ENCODE results near the gene IL1R2. TPM values are rescaled to one million over a fixed set of nuclear protein-coding genes. Genes with fewer than 3 reads are reported as not detected.

Gene IL1R2
- total RNA-seq, 1 donor from 2014 or later = 0.96 TPM

- Histone ChIP-seq H3K9me3 (replicated peaks) (no peaks in the 10 kb centered on the region), H3K27me3 (ENCODE audit: low read depth) (peaks cover 6% of the 10 kb centered on the region), H3K36me3 (no peaks in the 10 kb centered on the region), H3K4me1 (peaks cover 63% of the 10 kb centered on the region), H3K27ac (replicated peaks) (peak overlapping the region; percentile 82), H3K4me3 (no peak overlapping the region)
- DNase-seq = no peak
- TF ChIP-seq CTCF (IDR thresholded peaks at IDR 0.05; ENCODE audit: borderline replicate concordance) = no peak
- intact Hi-C loops (cut with micrococcal nuclease) = no loop called here
These were observed 61.3 kb downstream of the IL1R2 start for GRCh38 chr2:102053096-102053495.

- H3K9me3 ChIP-seq (replicated peaks) = no peaks in the 10 kb centered on the region
- peak overlapping the region; percentile 63 for H3K27ac ChIP-seq (replicated peaks)
- no peaks in the 10 kb centered on the region for H3K27me3 ChIP-seq (ENCODE audit: low read depth)
- DNase-seq = no peak
- peaks cover 54% of the 10 kb centered on the region for H3K4me1 ChIP-seq
- no peaks in the 10 kb centered on the region for H3K36me3 ChIP-seq
- intact Hi-C loops (cut with micrococcal nuclease) = no loop called here
- no peak for TF ChIP-seq CTCF (IDR thresholded peaks at IDR 0.05; ENCODE audit: borderline replicate concordance)
- H3K4me3 ChIP-seq = no peak overlapping the region
These were observed 63.7 kb downstream of the IL1R2 start for GRCh38 chr2:102055346-102055990.

GRCh38 chr2:102056079-102056581, 64.4 kb downstream of the IL1R2 start:
- H3K27me3 ChIP-seq (ENCODE audit: low read depth) = no peaks in the 10 kb centered on the region
- H3K36me3 ChIP-seq = no peaks in the 10 kb centered on the region
- peaks cover 54% of the 10 kb centered on the region for H3K4me1 ChIP-seq
- no peak for DNase-seq
- no peak for TF ChIP-seq CTCF (IDR thresholded peaks at IDR 0.05; ENCODE audit: borderline replicate concordance)
- intact Hi-C loops (cut with micrococcal nuclease) = no loop called here
- peak overlapping the region; percentile 63 for H3K27ac ChIP-seq (replicated peaks)
- no peaks in the 10 kb centered on the region for H3K9me3 ChIP-seq (replicated peaks)
- H3K4me3 ChIP-seq = no peak overlapping the region

- no peak for TF ChIP-seq CTCF (IDR thresholded peaks at IDR 0.05; ENCODE audit: borderline replicate concordance)
- Histone ChIP-seq H3K27me3 (ENCODE audit: low read depth) (no peaks in the 10 kb centered on the region), H3K27ac (replicated peaks) (peak overlapping the region; percentile 20), H3K36me3 (no peaks in the 10 kb centered on the region), H3K4me3 (no peak overlapping the region), H3K9me3 (replicated peaks) (no peaks in the 10 kb centered on the region), H3K4me1 (peaks cover 54% of the 10 kb centered on the region)
- intact Hi-C loops (cut with micrococcal nuclease) = no loop called here
- DNase-seq = no peak
These were observed 65.9 kb downstream of the IL1R2 start for GRCh38 chr2:102057502-102058292.

GRCh38 chr2:102058293-102058833, 66.6 kb downstream of the IL1R2 start:
- DNase-seq = no peak
- Histone ChIP-seq H3K36me3 (no peaks in the 10 kb centered on the region), H3K4me3 (no peak overlapping the region), H3K27me3 (ENCODE audit: low read depth) (no peaks in the 10 kb centered on the region), H3K27ac (replicated peaks) (peak overlapping the region; percentile 20), H3K4me1 (peaks cover 54% of the 10 kb centered on the region), H3K9me3 (replicated peaks) (no peaks in the 10 kb centered on the region)
- intact Hi-C loops (cut with micrococcal nuclease) = no loop called here
- no peak for TF ChIP-seq CTCF (IDR thresholded peaks at IDR 0.05; ENCODE audit: borderline replicate concordance)
